CD14-positive monocyte (primary cell): ENCODE measurements around the gene SPATA31D1. TPM values are rescaled to one million over a fixed set of nuclear protein-coding genes. Genes with fewer than 3 reads are reported as not detected.

Experiments
- DNase-seq, 3 donors: peaks; one replicate each; pipeline ENCODE4 v3.0.0-alpha.2; 2011 to 2022
- H2AFZ ChIP-seq: 2 replicates; pipeline ENCODE4 v1.6.0; 2012; ENCODE audit warnings: mild to moderate bottlenecking, low read depth, low read length, inconsistent platforms; ENCODE audit not compliant: insufficient read depth, poor library complexity, severe bottlenecking
- H3K27ac ChIP-seq, 2 donors: 1 replicate in 1 of 2; 2 replicates in 1 of 2; pipeline ENCODE4 v1.5.1; 2012 to 2013; ENCODE audit warnings: low read length in 2 of 2, control low read depth in 1 of 2, inconsistent platforms in 1 of 2, low read depth in 1 of 2, mild to moderate bottlenecking in 1 of 2
- H3K27me3 ChIP-seq, 2 donors: one replicate each; pipeline versions ENCODE4 v1.6.0 to v1.6.1; 2011 to 2013; ENCODE audit warnings: low read length in 2 of 2; ENCODE audit not compliant: control insufficient read depth in 2 of 2, insufficient read depth in 2 of 2
- H3K36me3 ChIP-seq, 2 donors: replicated peaks in 1 of 2; 1 replicate in 1 of 2; 2 replicates in 1 of 2; pipeline versions ENCODE4 v1.5.1 to v1.6.1; 2012 to 2013; ENCODE audit warnings: low read length in 2 of 2, control low read depth in 1 of 2, inconsistent platforms in 1 of 2, mild to moderate bottlenecking in 1 of 2; ENCODE audit not compliant: insufficient read depth in 2 of 2, control insufficient read depth in 1 of 2
- H3K4me1 ChIP-seq, 2 donors: 1 replicate in 1 of 2; 2 replicates in 1 of 2; pipeline versions ENCODE4 v1.5.1 to v1.6.1; 2012 to 2013; ENCODE audit warnings: low read length in 2 of 2, control low read depth in 1 of 2, inconsistent platforms in 1 of 2, mild to moderate bottlenecking in 1 of 2, moderate library complexity in 1 of 2; ENCODE audit not compliant: insufficient read depth in 2 of 2, control insufficient read depth in 1 of 2
- H3K4me2 ChIP-seq: replicated peaks from 2 replicates; pipeline ENCODE3; 2012; ENCODE audit warnings: low read length, moderate library complexity, mild to moderate bottlenecking; ENCODE audit not compliant: poor library complexity, severe bottlenecking; ENCODE audit errors: extremely low read depth
- H3K4me3 ChIP-seq, 3 experiments: fragments of 200-600 bp in 1 of 3; sonication (generic) in 1 of 3; replicated peaks in 1 of 3; 1 replicate in 2 of 3; 2 replicates in 1 of 3; pipeline ENCODE4 v1.5.1; 2011 to 2013; ENCODE audit warnings: low read length in 3 of 3, mild to moderate bottlenecking in 3 of 3, control low read depth in 2 of 3, low read depth in 2 of 3, inconsistent platforms in 1 of 3, moderate library complexity in 1 of 3
- H3K79me2 ChIP-seq: 2 replicates; pipeline ENCODE4 v1.6.0; 2012; ENCODE audit warnings: mild to moderate bottlenecking, control low read depth, inconsistent platforms, low read length, moderate library complexity; ENCODE audit not compliant: insufficient read depth
- H3K9ac ChIP-seq: 2 replicates; pipeline ENCODE4 v1.6.0; 2017; ENCODE audit warnings: low read length, mild to moderate bottlenecking; ENCODE audit not compliant: insufficient read depth, poor library complexity, severe bottlenecking
- H3K9me3 ChIP-seq, 2 donors: replicated peaks in 1 of 2; 1 replicate in 1 of 2; 2 replicates in 1 of 2; pipeline versions ENCODE4 v1.5.1 to v1.6.1; 2012 to 2013; ENCODE audit warnings: low read length in 2 of 2, control low read depth in 1 of 2; ENCODE audit not compliant: control insufficient read depth in 1 of 2, insufficient read depth in 1 of 2
- H4K20me1 ChIP-seq: 2 replicates; pipeline ENCODE4 v1.6.0; 2012; ENCODE audit warnings: mild to moderate bottlenecking, low read length, control low read depth, moderate library complexity; ENCODE audit not compliant: insufficient read depth
- H3K27ac Mint-ChIP-seq, 7 donors: one replicate each; pipeline ENCODE4 v1.8.0; 2020; ENCODE audit warnings: mild to moderate bottlenecking in 7 of 7, mixed read lengths in 7 of 7, moderate library complexity in 6 of 7, inconsistent platforms in 2 of 7
- H3K27me3 Mint-ChIP-seq, 3 donors: one replicate each; pipeline ENCODE4 v1.8.0; 2021 to 2022; ENCODE audit warnings: low read depth in 3 of 3, mild to moderate bottlenecking in 3 of 3, mixed read lengths in 3 of 3, moderate library complexity in 3 of 3, inconsistent platforms in 1 of 3
- H3K36me3 Mint-ChIP-seq, 2 donors: one replicate each; pipeline ENCODE4 v1.8.0; 2020; ENCODE audit warnings: mixed read lengths in 2 of 2, inconsistent platforms in 1 of 2, mild to moderate bottlenecking in 1 of 2
- H3K4me1 Mint-ChIP-seq: one replicate; pipeline ENCODE4 v1.8.0; 2020; ENCODE audit warnings: mild to moderate bottlenecking, mixed read lengths
- H3K4me3 Mint-ChIP-seq, 2 donors: one replicate each; pipeline ENCODE4 v1.8.0; 2020; ENCODE audit warnings: mild to moderate bottlenecking in 2 of 2, mixed read lengths in 2 of 2, moderate library complexity in 1 of 2
- H3K9me3 Mint-ChIP-seq, 7 donors: one replicate each; pipeline ENCODE4 v1.8.0; 2020 to 2022; ENCODE audit warnings: mixed read lengths in 7 of 7, mild to moderate bottlenecking in 6 of 7, moderate library complexity in 6 of 7, inconsistent platforms in 2 of 7
- WGBS: methylation state at CpG from one replicate; pipeline ENCODE4 v1.1.5; 2013; ENCODE audit warnings: missing lambda C conversion rate; ENCODE audit not compliant: insufficient coverage; 5-methylcytosine and 5-hydroxymethylcytosine counted together
- intact Hi-C, 2 donors: fragments of 100-400 bp; cut with micrococcal nuclease; formaldehyde crosslinking; loops; one replicate each; pipeline versions ENCODE4 v1.15.0 to v1.15.1; 2023
- polyA plus RNA-seq, 3 donors: library from polyadenylated mRNA; depleted of rRNA in 1 of 3; unstranded in 2 of 3; stranded (reverse) in 1 of 3; fragments of 300-500 nt in 2 of 3; fragments of >200 nt in 1 of 3; fragmentation: Illumina TruSeq in 2 of 3; gene quantifications; 1 replicate in 2 of 3; 2 replicates in 1 of 3; pipeline ENCODE4 v1.2.3, GENCODE V29; 2012 to 2021
- TF ChIP-seq, protein P1 (sequence below): fragments of 200-600 bp; IDR thresholded peaks from one replicate; pipeline ENCODE4 v1.8.0; 2022; ENCODE audit warnings: antibody characterized with exemption, mild to moderate bottlenecking

The SPATA31D1 gene
- polyA plus RNA-seq, 3 donors = not detected

DNA sequence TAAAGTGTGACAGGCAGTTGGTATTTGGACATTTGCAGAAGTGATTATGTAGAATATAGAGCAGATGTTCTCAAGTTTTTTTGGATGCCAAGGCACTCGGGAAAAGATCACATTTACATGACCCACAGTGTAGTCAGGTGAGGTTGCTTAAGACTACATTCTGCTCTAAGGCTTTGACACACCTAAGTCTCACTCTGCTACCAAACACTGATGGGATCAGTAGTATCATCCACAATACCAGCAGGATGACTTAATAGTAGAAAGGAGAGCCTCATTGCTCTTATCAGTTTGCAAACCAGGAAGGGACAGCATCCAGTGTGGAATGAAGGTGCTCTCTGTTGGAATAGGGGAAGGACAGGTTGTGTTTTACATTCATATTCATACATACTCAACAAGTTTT lies 2.5 kb upstream of the SPATA31D1 start:
- H3K9me3 Mint-ChIP-seq = peaks cover 0 to 16% (median 8%) of the 10 kb centered on the region in 7 donors
- H3K4me1 Mint-ChIP-seq = no peaks in the 10 kb centered on the region
- DNase-seq = no peak
- Histone ChIP-seq H3K4me1 (no peaks in the 10 kb centered on the region), H3K27ac (no peak overlapping the region), H3K36me3 (no peaks in the 10 kb centered on the region), H3K9ac (no peak overlapping the region), H3K27me3 (no peaks in the 10 kb centered on the region), H2AFZ (no peak overlapping the region), H3K4me2 (no peak overlapping the region), H3K4me3 (no peak overlapping the region), H3K9me3 (peaks cover 5 to 6% of the 10 kb centered on the region in 2 donors), H3K79me2 (no peaks in the 10 kb centered on the region), H4K20me1 (no peaks in the 10 kb centered on the region)
- TF ChIP-seq, protein P1, sequence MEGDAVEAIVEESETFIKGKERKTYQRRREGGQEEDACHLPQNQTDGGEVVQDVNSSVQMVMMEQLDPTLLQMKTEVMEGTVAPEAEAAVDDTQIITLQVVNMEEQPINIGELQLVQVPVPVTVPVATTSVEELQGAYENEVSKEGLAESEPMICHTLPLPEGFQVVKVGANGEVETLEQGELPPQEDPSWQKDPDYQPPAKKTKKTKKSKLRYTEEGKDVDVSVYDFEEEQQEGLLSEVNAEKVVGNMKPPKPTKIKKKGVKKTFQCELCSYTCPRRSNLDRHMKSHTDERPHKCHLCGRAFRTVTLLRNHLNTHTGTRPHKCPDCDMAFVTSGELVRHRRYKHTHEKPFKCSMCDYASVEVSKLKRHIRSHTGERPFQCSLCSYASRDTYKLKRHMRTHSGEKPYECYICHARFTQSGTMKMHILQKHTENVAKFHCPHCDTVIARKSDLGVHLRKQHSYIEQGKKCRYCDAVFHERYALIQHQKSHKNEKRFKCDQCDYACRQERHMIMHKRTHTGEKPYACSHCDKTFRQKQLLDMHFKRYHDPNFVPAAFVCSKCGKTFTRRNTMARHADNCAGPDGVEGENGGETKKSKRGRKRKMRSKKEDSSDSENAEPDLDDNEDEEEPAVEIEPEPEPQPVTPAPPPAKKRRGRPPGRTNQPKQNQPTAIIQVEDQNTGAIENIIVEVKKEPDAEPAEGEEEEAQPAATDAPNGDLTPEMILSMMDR = no peak
- no peaks in the 10 kb centered on the region for H3K36me3 Mint-ChIP-seq
- H3K27ac Mint-ChIP-seq = no peak overlapping the region
- H3K4me3 Mint-ChIP-seq = no peak overlapping the region
- peaks cover 0 to 2% (median 0%) of the 10 kb centered on the region in 3 donors for H3K27me3 Mint-ChIP-seq
- no CpG with 5 or more reads among the region's 1 CpG for WGBS
- intact Hi-C loops = no loop called here

DNA sequence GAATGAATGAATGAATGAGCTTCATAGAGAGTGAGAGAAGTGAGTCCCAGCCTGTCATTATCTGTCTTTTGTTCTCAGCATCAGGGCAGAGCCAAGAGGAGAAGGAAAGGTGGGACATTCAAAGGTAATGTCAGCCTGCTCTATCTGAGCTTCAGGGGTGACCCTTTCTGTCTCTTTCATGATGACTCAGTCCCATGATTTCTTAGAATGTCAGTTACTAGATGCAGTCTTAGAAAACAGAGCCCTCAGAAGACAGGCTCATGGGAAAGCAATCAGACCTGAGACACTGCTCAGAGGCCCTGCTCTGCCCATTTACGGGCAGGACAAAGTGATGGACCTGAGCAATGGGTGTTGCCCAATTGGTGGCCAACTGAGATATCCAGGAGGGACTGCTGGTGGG lies 1.1 kb downstream of the SPATA31D1 start:
- no peak for DNase-seq
- Histone ChIP-seq H2AFZ (no peak overlapping the region), H3K4me1 (no peaks in the 10 kb centered on the region), H3K9me3 (peaks cover 23 to 32% of the 10 kb centered on the region in 2 donors), H3K36me3 (no peaks in the 10 kb centered on the region), H4K20me1 (no peaks in the 10 kb centered on the region), H3K9ac (no peak overlapping the region), H3K4me2 (no peak overlapping the region), H3K4me3 (no peak overlapping the region), H3K79me2 (no peaks in the 10 kb centered on the region), H3K27me3 (no peaks in the 10 kb centered on the region), H3K27ac (no peak overlapping the region)
- whole genome bisulfite sequencing = 93% methylated on average over 1 of the region's 1 CpG
- Mint-ChIP-seq H3K36me3 (no peaks in the 10 kb centered on the region), H3K9me3 (peaks cover 14 to 29% (median 21%) of the 10 kb centered on the region in 7 donors), H3K4me3 (no peak overlapping the region), H3K4me1 (no peaks in the 10 kb centered on the region), H3K27me3 (peaks cover 0 to 2% (median 0%) of the 10 kb centered on the region in 3 donors), H3K27ac (no peak overlapping the region)
- intact Hi-C loops = no loop called here
- TF ChIP-seq, protein P1 = no peak
